Measurements from ENCODE around the gene SHISAL2A. TPM values are rescaled to one million over a fixed set of nuclear protein-coding genes. Genes with fewer than 3 reads are reported as not detected.

Gene SHISAL2A
- total RNA-seq, 1 experiment from 2014 or later = 0.90 TPM

DNA sequence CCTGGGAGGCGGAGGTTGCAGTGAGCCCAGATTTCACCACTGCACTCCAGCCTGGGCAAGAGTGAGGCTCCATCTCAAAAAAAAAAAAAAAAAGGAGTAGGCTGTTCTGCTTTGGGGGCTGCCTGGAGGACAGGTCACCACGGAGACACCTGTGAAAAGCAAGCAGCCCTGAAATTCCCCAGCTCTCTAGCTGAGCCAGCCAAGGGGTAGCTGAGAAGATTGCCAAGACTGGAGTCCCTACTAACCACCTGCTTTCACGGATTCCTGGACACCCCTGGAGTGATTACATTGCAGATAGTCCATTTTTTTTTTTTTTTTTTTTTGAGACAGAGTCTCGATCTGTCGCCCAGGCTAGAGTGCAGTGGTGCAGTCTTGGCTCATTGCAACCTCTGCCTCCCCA lies 18.3 kb upstream of the SHISAL2A start:
- Histone ChIP-seq H3K27me3 (ENCODE audit: insufficient read depth, low read length) (no peaks in the 10 kb centered on the region), H3T11ph (ENCODE audit: low read length) (no peak overlapping the region), H4K91ac (ENCODE audit: insufficient read length, low read depth, low read length) (no peak overlapping the region), H3K23ac (ENCODE audit: insufficient read length, low read depth, low read length) (no peak overlapping the region), H3K79me2 (ENCODE audit: insufficient read depth, low read length) (no peaks in the 10 kb centered on the region), H3K4ac (ENCODE audit: low read depth, low read length) (no peak overlapping the region), H3K27ac (ENCODE audit: insufficient read length, low read depth, low read length) (no peak overlapping the region), H2BK20ac (ENCODE audit: low read depth, low read length, poor library complexity, severe bottlenecking) (no peak overlapping the region), H2BK120ac (ENCODE audit: low read depth, low read length, poor library complexity, severe bottlenecking) (no peak overlapping the region), H2BK15ac (ENCODE audit: low read depth, low read length) (no peak overlapping the region), H3K56ac (ENCODE audit: insufficient read length, low read depth, low read length) (no peak overlapping the region), H4K5ac (ENCODE audit: insufficient read length, low read depth, low read length) (no peak overlapping the region), H4K20me1 (ENCODE audit: control insufficient read depth, insufficient read depth, insufficient read length) (no peaks in the 10 kb centered on the region), H3K4me1 (ENCODE audit: insufficient read depth, low read length) (no peaks in the 10 kb centered on the region; the same call in 1 of the 2 replicates), H3K14ac (ENCODE audit: insufficient read depth, low read length) (no peak overlapping the region), H3K18ac (ENCODE audit: insufficient read length, low read depth, low read length) (no peak overlapping the region), H3K9me3 (ENCODE audit: control insufficient read depth, low read depth, low read length) (no peaks in the 10 kb centered on the region), H3K9ac (ENCODE audit: extremely low read depth, insufficient read length, low read length) (no peak overlapping the region), H3K23me2 (ENCODE audit: insufficient read length, low read depth, low read length, poor library complexity, severe bottlenecking) (no peaks in the 10 kb centered on the region), H2AK5ac (ENCODE audit: insufficient read length, low read length) (no peak overlapping the region), H4K8ac (replicated peaks; ENCODE audit: insufficient read length, low read depth, low read length) (no peak overlapping the region), H3K4me2 (ENCODE audit: insufficient read depth, insufficient read length, low read length) (no peak overlapping the region), H2AFZ (ENCODE audit: low read length) (no peak overlapping the region), H3K79me1 (ENCODE audit: insufficient read depth, low read depth, low read length, poor library complexity, severe bottlenecking) (no peaks in the 10 kb centered on the region), H2BK12ac (ENCODE audit: insufficient read length, low read depth, low read length) (no peak overlapping the region), H2BK5ac (ENCODE audit: insufficient read length, low read length) (no peak overlapping the region)
- Mint-ChIP-seq H3K4me3 (no peak overlapping the region), H3K27ac (no peak overlapping the region), H3K36me3 (ENCODE audit: insufficient read depth in 1 of 3, low read depth in 3 of 3) (no peaks in the 10 kb centered on the region), H3K27me3 (ENCODE audit: low read depth) (peaks cover 4% of the 10 kb centered on the region; the same call in 1 of the 2 replicates), H3K9me3 (no peaks in the 10 kb centered on the region), H3K4me1 (peaks cover 10 to 19% of the 10 kb centered on the region in 2 experiments)
- DNase-seq = no peak
- TF ChIP-seq, protein P1, sequence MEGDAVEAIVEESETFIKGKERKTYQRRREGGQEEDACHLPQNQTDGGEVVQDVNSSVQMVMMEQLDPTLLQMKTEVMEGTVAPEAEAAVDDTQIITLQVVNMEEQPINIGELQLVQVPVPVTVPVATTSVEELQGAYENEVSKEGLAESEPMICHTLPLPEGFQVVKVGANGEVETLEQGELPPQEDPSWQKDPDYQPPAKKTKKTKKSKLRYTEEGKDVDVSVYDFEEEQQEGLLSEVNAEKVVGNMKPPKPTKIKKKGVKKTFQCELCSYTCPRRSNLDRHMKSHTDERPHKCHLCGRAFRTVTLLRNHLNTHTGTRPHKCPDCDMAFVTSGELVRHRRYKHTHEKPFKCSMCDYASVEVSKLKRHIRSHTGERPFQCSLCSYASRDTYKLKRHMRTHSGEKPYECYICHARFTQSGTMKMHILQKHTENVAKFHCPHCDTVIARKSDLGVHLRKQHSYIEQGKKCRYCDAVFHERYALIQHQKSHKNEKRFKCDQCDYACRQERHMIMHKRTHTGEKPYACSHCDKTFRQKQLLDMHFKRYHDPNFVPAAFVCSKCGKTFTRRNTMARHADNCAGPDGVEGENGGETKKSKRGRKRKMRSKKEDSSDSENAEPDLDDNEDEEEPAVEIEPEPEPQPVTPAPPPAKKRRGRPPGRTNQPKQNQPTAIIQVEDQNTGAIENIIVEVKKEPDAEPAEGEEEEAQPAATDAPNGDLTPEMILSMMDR (conservative IDR thresholded peaks at IDR 0.05) = no peak
- WGBS (ENCODE audit: extremely low coverage, insufficient read length, low lambda C conversion rate) = no CpG with 5 or more reads among the region's 5 CpGs

Data from H9 (cell line).